BLaER1 treated with 17β-estradiol and CSF1 and Interleukin-3, amounts not matched to agents 10 nM and 100 nM (cell line): ENCODE data around the gene DCAF6.

Experiments used
- H3K27ac ChIP-seq, 11 experiments: shearing (Covaris generic); formaldehyde crosslinking; 2 replicates each; pipeline ENCODE4 v1.8.1; 2022
- H3K27me3 ChIP-seq, 11 experiments: shearing (Covaris generic); formaldehyde crosslinking; 2 replicates each; pipeline ENCODE4 v1.8.1; 2022
- H3K36me3 ChIP-seq, 11 experiments: shearing (Covaris generic); formaldehyde crosslinking; 2 replicates each; pipeline ENCODE4 v1.8.1; 2022
- H3K4me1 ChIP-seq, 10 experiments: shearing (Covaris generic); formaldehyde crosslinking; 2 replicates each; pipeline ENCODE4 v1.8.1; 2022
- H3K4me2 ChIP-seq, 11 experiments: shearing (Covaris generic); formaldehyde crosslinking; 2 replicates each; pipeline ENCODE4 v1.8.1; 2022
- H3K4me3 ChIP-seq, 10 experiments: shearing (Covaris generic); formaldehyde crosslinking; 2 replicates each; pipeline ENCODE4 v1.8.1; 2022
- H3K9ac ChIP-seq, 11 experiments: shearing (Covaris generic); formaldehyde crosslinking; 2 replicates each; pipeline ENCODE4 v1.8.1; 2022
- H3K9me3 ChIP-seq, 11 experiments: shearing (Covaris generic); formaldehyde crosslinking; replicated peaks in 1 of 11; 2 replicates each; pipeline ENCODE4 v1.8.1; 2022
- H4K20me1 ChIP-seq, 11 experiments: shearing (Covaris generic); formaldehyde crosslinking; 2 replicates each; pipeline ENCODE4 v1.8.1; 2022
- Cebpa-rat ChIP-seq, 11 experiments: shearing (Covaris generic); IDR thresholded peaks; 2 replicates each; pipeline ENCODE4 v1.8.1; 2022

Gene DCAF6

GRCh38 chr1:168092566-168093355 lies 156.3 kb downstream of the DCAF6 start:
- Histone ChIP-seq H3K27me3 (no peaks in the 10 kb centered on the region), H3K9ac (no peak overlapping the region), H4K20me1 (no peaks in the 10 kb centered on the region), H3K4me2 (no peak overlapping the region), H3K27ac (no peak overlapping the region), H3K36me3 (no peaks in the 10 kb centered on the region), H3K9me3 (no peaks in the 10 kb centered on the region), H3K4me3 (no peak overlapping the region), H3K4me1 (peaks cover 6 to 18% (median 8%) of the 10 kb centered on the region in 10 experiments; a peak in 14 of 20 replicates)
- no peak for TF ChIP-seq Cebpa-rat (IDR thresholded peaks at IDR 0.05)

- TF ChIP-seq Cebpa-rat (IDR thresholded peaks at IDR 0.05): no peak
- Histone ChIP-seq H3K36me3 (no peaks in the 10 kb centered on the region), H3K27ac (no peak overlapping the region), H3K9me3 (no peaks in the 10 kb centered on the region), H3K9ac (no peak overlapping the region), H3K4me1 (peaks cover 6 to 18% (median 8%) of the 10 kb centered on the region in 10 experiments; a peak in 14 of 20 replicates), H4K20me1 (no peaks in the 10 kb centered on the region), H3K27me3 (no peaks in the 10 kb centered on the region), H3K4me3 (no peak overlapping the region), H3K4me2 (peak overlapping the region in 9 of 11 experiments; percentile 6 to 47 (median 30); a peak in 6 of 22 replicates)
Observed at GRCh38 chr1:168093616-168094015, 157.1 kb downstream of the DCAF6 start.

- TF ChIP-seq Cebpa-rat (IDR thresholded peaks at IDR 0.05): no peak
Observed at GRCh38 chr1:168095476-168095875, 159.0 kb downstream of the DCAF6 start.

GRCh38 chr1:168096296-168097165 lies 160.0 kb downstream of the DCAF6 start:
- Histone ChIP-seq H3K4me3 (no peak overlapping the region), H4K20me1 (no peaks in the 10 kb centered on the region), H3K4me1 (peaks cover 8 to 18% (median 13%) of the 10 kb centered on the region in 10 experiments; a peak in 16 of 20 replicates), H3K27me3 (no peaks in the 10 kb centered on the region), H3K36me3 (no peaks in the 10 kb centered on the region), H3K9ac (no peak overlapping the region), H3K4me2 (no peak overlapping the region), H3K9me3 (no peaks in the 10 kb centered on the region), H3K27ac (no peak overlapping the region)
- TF ChIP-seq Cebpa-rat (IDR thresholded peaks at IDR 0.05): no peak

More at GRCh38 chr1:168095476-168095875, 159.0 kb downstream of the DCAF6 start:
- Histone ChIP-seq H3K27ac (no peak overlapping the region), H3K9ac (no peak overlapping the region), H3K36me3 (no peaks in the 10 kb centered on the region), H3K4me2 (no peak overlapping the region), H3K4me3 (no peak overlapping the region), H3K4me1 (peaks cover 8 to 18% (median 13%) of the 10 kb centered on the region in 10 experiments; a peak in 16 of 20 replicates), H3K27me3 (no peaks in the 10 kb centered on the region), H4K20me1 (no peaks in the 10 kb centered on the region), H3K9me3 (no peaks in the 10 kb centered on the region)

GRCh38 chr1:168097921-168098528 lies 161.5 kb downstream of the DCAF6 start:
- no peak overlapping the region for H3K27ac ChIP-seq
- H3K4me3 ChIP-seq: no peak overlapping the region
- H3K9me3 ChIP-seq: no peaks in the 10 kb centered on the region
- no peaks in the 10 kb centered on the region for H3K27me3 ChIP-seq
- H3K4me2 ChIP-seq: no peak overlapping the region
- no peak overlapping the region for H3K9ac ChIP-seq
- no peaks in the 10 kb centered on the region for H3K36me3 ChIP-seq
- H3K4me1 ChIP-seq: peaks cover 8 to 18% (median 12%) of the 10 kb centered on the region in 10 experiments; a peak in 16 of 20 replicates
- no peak for TF ChIP-seq Cebpa-rat (IDR thresholded peaks at IDR 0.05)
- no peaks in the 10 kb centered on the region for H4K20me1 ChIP-seq

GRCh38 chr1:168098534-168099320 lies 162.2 kb downstream of the DCAF6 start:
- H3K27ac ChIP-seq: no peak overlapping the region
- H3K4me2 ChIP-seq: 0 out of 22 replicates have a peak overlapping the region, but pooled peaks of 1 of the 11 experiments have one; percentile 2
- peaks cover 7 to 18% (median 11%) of the 10 kb centered on the region in 10 experiments; a peak in 16 of 20 replicates for H3K4me1 ChIP-seq
- no peaks in the 10 kb centered on the region for H3K9me3 ChIP-seq
- H3K36me3 ChIP-seq: no peaks in the 10 kb centered on the region
- no peaks in the 10 kb centered on the region for H3K27me3 ChIP-seq
- no peak overlapping the region for H3K9ac ChIP-seq
- no peak for TF ChIP-seq Cebpa-rat (IDR thresholded peaks at IDR 0.05)
- H4K20me1 ChIP-seq: no peaks in the 10 kb centered on the region
- H3K4me3 ChIP-seq: no peak overlapping the region

- Histone ChIP-seq H4K20me1 (no peaks in the 10 kb centered on the region), H3K27ac (no peak overlapping the region), H3K9me3 (no peaks in the 10 kb centered on the region), H3K4me2 (peak overlapping the region in 2 of 11 experiments; percentile 2 to 12; a peak in 2 of 22 replicates), H3K27me3 (no peaks in the 10 kb centered on the region), H3K4me1 (peaks cover under 1 to 12% (median 6%) of the 10 kb centered on the region in 10 experiments; a peak in 13 of 20 replicates), H3K9ac (no peak overlapping the region), H3K4me3 (no peak overlapping the region), H3K36me3 (no peaks in the 10 kb centered on the region)
- no peak for TF ChIP-seq Cebpa-rat (IDR thresholded peaks at IDR 0.05)
Observed at GRCh38 chr1:168099337-168099801, 162.9 kb downstream of the DCAF6 start.

GRCh38 chr1:168100315-168101002 lies 164.0 kb downstream of the DCAF6 start:
- peaks cover 0 to 10% (median 4%) of the 10 kb centered on the region in 10 experiments; a peak in 7 of 20 replicates for H3K4me1 ChIP-seq
- no peaks in the 10 kb centered on the region for H3K27me3 ChIP-seq
- H3K9ac ChIP-seq: no peak overlapping the region
- no peak overlapping the region for H3K4me2 ChIP-seq
- TF ChIP-seq Cebpa-rat (IDR thresholded peaks at IDR 0.05): no peak
- H4K20me1 ChIP-seq: no peaks in the 10 kb centered on the region
- no peak overlapping the region for H3K4me3 ChIP-seq
- no peaks in the 10 kb centered on the region for H3K36me3 ChIP-seq
- H3K9me3 ChIP-seq: no peaks in the 10 kb centered on the region
- no peak overlapping the region for H3K27ac ChIP-seq
